ACC112 (cell line): ENCODE data around the gene ZKSCAN5.
"Not testable (repeated sequence)": the region's sequence is repeated elsewhere in the genome, so short reads cannot be mapped to it uniquely, and the experiment has no call there.

Experiments
- H2AFZ ChIP-seq: fragments of 200-600 bp; sonication (generic); one replicate; pipeline ENCODE4 v1.6.0; 2017; ENCODE audit warnings: antibody characterized with exemption, low read length; ENCODE audit not compliant: unreplicated experiment
- H3K27ac ChIP-seq: fragments of 200-600 bp; sonication (generic); 2 replicates; pipeline ENCODE4 v1.5.1; 2014; ENCODE audit warnings: low read depth, mild to moderate bottlenecking, antibody characterized with exemption, low read length, moderate library complexity
- H3K27me3 ChIP-seq: fragments of 200-600 bp; sonication (generic); 2 replicates; pipeline ENCODE4 v1.6.1; 2014; ENCODE audit warnings: mild to moderate bottlenecking, antibody characterized with exemption, low read length, moderate library complexity, mixed read lengths; ENCODE audit not compliant: insufficient read depth
- H3K36me3 ChIP-seq: fragments of 200-600 bp; sonication (generic); 2 replicates; pipeline ENCODE4 v1.6.1; 2016; ENCODE audit warnings: mild to moderate bottlenecking, antibody characterized with exemption, low read length, moderate library complexity, mixed read lengths; ENCODE audit not compliant: insufficient read depth
- H3K4me1 ChIP-seq: fragments of 200-600 bp; sonication (generic); one replicate; pipeline ENCODE4 v1.6.1; 2016; ENCODE audit warnings: low read length, mixed read lengths; ENCODE audit not compliant: insufficient read depth, unreplicated experiment, control insufficient read depth
- H3K4me3 ChIP-seq: fragments of 200-600 bp; sonication (generic); 2 replicates; pipeline ENCODE4 v1.5.1; 2014; ENCODE audit warnings: mild to moderate bottlenecking, low read depth, low read length
- H3K79me2 ChIP-seq: fragments of 200-600 bp; sonication (generic); one replicate; pipeline ENCODE4 v1.6.0; 2016; ENCODE audit warnings: low read length; ENCODE audit not compliant: control insufficient read depth, unreplicated experiment, insufficient read depth

The ZKSCAN5 gene

DNA sequence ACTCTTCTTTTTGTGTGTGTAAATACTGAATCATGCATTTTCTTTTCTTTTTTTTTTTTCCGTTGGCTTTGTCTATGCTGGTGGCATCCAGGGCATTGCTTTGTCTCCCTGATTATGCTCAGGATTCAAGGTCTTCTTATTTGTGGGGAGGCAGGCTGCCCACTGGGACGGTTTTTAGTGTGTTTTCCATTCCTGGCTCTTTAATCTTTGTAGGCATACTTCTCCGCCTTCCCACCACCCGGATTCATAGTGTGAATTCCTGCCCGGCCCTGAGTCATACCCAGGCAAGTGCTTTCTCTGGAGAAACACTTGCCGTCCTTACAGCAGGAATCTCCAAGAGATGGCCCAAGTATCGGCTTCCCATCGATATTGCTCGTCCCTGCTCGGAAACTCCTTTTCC lies 59.2 kb downstream of the ZKSCAN5 start:
- Histone ChIP-seq H3K4me3 (peak overlapping the region; percentile 32; the same call in 1 of the 2 replicates), H3K27ac (peak overlapping the region; percentile 89), H3K27me3 (no peaks in the 10 kb centered on the region), H2AFZ (no peak overlapping the region), H3K36me3 (peaks cover 51% of the 10 kb centered on the region), H3K79me2 (peaks cover 68% of the 10 kb centered on the region), H3K4me1 (peaks cover 43% of the 10 kb centered on the region)

GRCh38 chr7:99568770-99569169 lies 64.3 kb downstream of the ZKSCAN5 start:
- H3K4me3 ChIP-seq, H3K27me3 ChIP-seq, H2AFZ ChIP-seq, H3K27ac ChIP-seq: not testable (repeated sequence)
- peaks cover 31% of the 10 kb centered on the region for H3K79me2 ChIP-seq
- H3K4me1 ChIP-seq: peaks cover 10% of the 10 kb centered on the region
- H3K36me3 ChIP-seq: peaks cover 79% of the 10 kb centered on the region

DNA sequence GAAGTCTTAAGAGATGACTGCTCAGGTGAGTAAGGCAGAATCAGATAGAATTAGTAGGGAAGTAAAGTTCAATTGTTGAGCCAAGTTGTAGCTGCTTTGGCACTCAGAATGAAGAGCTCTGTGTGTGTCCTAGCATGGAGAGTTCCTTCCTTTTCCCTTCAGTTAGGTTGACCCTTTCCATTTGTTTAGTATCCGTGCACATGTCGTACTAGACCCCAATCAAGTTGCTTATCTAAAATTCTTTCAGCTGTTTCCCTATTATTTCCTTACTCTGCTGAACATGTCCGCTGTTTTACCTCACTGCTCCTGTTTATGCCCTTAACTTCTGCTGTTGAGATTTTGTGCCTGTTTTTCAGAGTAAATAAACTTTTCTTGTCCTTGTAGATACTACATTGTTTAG lies 67.3 kb downstream of the ZKSCAN5 start:
- Histone ChIP-seq H3K4me1 (no peaks in the 10 kb centered on the region), H3K27me3 (no peaks in the 10 kb centered on the region), H3K79me2 (peaks cover 4% of the 10 kb centered on the region), H2AFZ (no peak overlapping the region), H3K36me3 (peaks cover 56% of the 10 kb centered on the region), H3K4me3 (no peak overlapping the region), H3K27ac (no peak overlapping the region)

DNA sequence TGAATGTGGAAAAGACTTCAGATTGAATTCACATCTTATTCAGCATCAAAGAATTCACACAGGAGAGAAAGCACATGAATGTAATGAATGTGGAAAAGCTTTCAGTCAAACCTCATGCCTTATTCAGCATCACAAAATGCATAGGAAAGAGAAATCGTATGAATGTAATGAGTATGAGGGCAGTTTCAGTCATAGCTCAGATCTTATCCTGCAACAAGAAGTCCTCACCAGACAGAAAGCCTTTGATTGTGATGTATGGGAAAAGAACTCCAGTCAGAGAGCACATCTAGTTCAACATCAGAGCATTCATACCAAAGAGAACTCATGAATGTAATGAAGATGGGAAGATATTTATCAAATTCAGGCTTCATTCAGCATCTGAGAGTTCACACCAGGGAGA lies 68.8 kb downstream of the ZKSCAN5 start:
- no peaks in the 10 kb centered on the region for H3K79me2 ChIP-seq
- H3K27ac ChIP-seq: no peak overlapping the region
- H2AFZ ChIP-seq: no peak overlapping the region
- H3K36me3 ChIP-seq: peaks cover 53% of the 10 kb centered on the region
- no peak overlapping the region for H3K4me3 ChIP-seq
- no peaks in the 10 kb centered on the region for H3K4me1 ChIP-seq
- no peaks in the 10 kb centered on the region for H3K27me3 ChIP-seq

DNA sequence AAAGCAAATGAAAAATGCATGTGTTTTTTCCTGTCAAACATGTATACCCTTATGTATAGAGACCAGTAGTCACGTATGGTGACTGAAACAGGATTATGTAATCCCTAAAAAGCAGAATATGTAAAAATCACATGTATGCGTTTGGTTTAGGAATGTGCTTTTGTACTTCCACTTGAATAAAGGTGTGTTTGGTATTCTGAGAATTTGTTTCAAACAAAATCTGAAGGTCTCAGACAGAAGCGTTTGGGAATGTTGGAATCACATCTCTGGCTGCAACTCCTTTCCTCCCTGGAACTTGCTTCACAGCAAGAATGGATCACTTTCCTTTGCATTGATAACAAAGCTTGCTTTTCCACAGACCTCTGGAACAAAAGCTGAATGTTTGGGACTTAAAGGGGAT lies 71.8 kb downstream of the ZKSCAN5 start:
- Histone ChIP-seq H3K79me2 (no peaks in the 10 kb centered on the region), H2AFZ (no peak overlapping the region)

GRCh38 chr7:99579281-99579955 lies 75.0 kb downstream of the ZKSCAN5 start:
- Histone ChIP-seq H2AFZ (peak overlapping the region; percentile 97), H3K27me3 (peaks cover 11% of the 10 kb centered on the region; the same call in 1 of the 2 replicates), H3K36me3 (no peaks in the 10 kb centered on the region), H3K27ac (no peak overlapping the region), H3K79me2 (no peaks in the 10 kb centered on the region), H3K4me1 (peaks cover 8% of the 10 kb centered on the region), H3K4me3 (peak overlapping the region; percentile 79)

More for the DNA sequence above, 71.8 kb downstream of the ZKSCAN5 start:
- Histone ChIP-seq H3K27me3 (no peaks in the 10 kb centered on the region), H3K4me3 (no peak overlapping the region), H3K4me1 (peaks cover 8% of the 10 kb centered on the region), H3K36me3 (peaks cover 26% of the 10 kb centered on the region), H3K27ac (no peak overlapping the region)

DNA sequence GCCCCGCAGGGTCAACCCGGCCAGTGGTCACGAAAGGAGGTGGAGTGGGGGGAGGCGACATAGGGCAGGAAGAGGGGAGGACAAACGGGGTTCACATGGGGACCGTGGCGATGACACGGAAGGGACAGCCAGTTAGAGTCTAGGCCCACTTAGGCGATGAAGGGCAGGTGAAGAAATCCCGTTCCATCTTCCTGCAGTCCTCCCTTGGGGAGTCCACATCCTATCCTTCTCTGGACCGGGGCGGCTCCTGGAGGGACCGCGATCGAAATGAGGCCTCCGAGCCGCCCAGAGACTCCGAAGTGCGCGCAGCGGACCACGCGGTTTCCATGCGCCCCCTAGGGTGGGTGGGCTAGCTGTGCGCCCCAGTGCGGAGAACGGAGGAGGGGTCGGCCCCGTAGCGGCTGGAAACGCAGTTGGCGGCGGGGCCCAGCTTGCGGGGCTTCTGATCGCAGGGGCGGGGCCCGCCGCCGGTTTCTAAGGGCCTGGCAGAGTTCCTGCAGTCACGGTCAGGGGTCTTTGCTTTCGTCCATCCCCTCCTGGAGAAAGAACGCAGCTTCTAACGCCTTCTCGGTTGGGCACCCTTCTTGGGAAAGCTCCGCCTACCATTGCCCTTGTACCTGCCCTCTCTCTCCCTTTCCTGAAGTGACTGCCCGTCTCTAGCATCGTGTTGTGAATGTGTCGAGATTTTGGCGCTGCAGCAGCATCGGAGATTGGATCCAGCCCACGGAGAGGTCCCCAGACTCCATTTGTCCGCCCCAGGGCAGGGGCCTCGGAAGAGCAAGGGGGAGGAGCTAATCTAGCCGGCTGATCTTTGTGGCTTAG lies 75.7 kb downstream of the ZKSCAN5 start:
- peaks cover 8% of the 10 kb centered on the region for H3K4me1 ChIP-seq
- peak overlapping the region; percentile 79 for H3K4me3 ChIP-seq
- peaks cover 15% of the 10 kb centered on the region; the same call in 1 of the 2 replicates for H3K27me3 ChIP-seq
- no peaks in the 10 kb centered on the region for H3K36me3 ChIP-seq
- H2AFZ ChIP-seq: peak overlapping the region; percentile 97
- no peak overlapping the region for H3K27ac ChIP-seq
- no peaks in the 10 kb centered on the region for H3K79me2 ChIP-seq

DNA sequence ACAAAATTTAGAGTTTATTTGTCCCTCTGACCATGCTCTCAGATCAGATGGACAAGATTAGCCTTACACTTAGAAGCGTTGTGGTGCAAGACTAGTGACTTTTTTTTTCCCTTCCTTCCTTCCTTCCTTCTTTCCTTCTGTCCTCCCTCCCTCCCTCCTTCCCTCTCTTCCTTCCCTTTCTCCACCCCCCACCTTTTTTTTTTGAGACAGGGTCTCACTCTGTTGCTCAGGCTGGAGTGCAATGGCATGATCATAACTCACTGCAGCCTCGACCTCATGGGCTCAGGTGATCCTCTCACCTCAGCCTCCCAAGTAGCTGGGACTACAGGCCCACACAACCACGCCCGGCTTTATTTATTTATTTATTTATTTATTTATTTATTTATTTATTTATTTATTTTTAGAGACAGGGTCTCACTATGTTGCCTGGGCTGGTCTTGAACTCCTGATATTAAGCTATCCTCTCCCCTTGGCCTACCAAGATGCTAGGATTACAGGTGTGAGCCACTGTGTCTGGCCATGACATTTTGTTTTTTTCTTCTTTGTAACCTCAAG lies 76.4 kb downstream of the ZKSCAN5 start:
- not testable (repeated sequence) for H3K4me1 ChIP-seq, H3K79me2 ChIP-seq, H3K27ac ChIP-seq, H3K36me3 ChIP-seq
- H3K4me3 ChIP-seq: peak overlapping the region; percentile 79
- peak overlapping the region; percentile 97 for H2AFZ ChIP-seq
- peaks cover 17% of the 10 kb centered on the region; the same call in 1 of the 2 replicates for H3K27me3 ChIP-seq
